ENCODE results near the gene IL12B. TPM values are rescaled to one million over a fixed set of nuclear protein-coding genes. Genes with fewer than 3 reads are reported as not detected.
"Not testable (repeated sequence)": the region's sequence is repeated elsewhere in the genome, so short reads cannot be mapped to it uniquely, and the experiment has no call there.

Gene IL12B
- 0.05 TPM for polyA plus RNA-seq (ENCODE audit: insufficient read length)

DNA sequence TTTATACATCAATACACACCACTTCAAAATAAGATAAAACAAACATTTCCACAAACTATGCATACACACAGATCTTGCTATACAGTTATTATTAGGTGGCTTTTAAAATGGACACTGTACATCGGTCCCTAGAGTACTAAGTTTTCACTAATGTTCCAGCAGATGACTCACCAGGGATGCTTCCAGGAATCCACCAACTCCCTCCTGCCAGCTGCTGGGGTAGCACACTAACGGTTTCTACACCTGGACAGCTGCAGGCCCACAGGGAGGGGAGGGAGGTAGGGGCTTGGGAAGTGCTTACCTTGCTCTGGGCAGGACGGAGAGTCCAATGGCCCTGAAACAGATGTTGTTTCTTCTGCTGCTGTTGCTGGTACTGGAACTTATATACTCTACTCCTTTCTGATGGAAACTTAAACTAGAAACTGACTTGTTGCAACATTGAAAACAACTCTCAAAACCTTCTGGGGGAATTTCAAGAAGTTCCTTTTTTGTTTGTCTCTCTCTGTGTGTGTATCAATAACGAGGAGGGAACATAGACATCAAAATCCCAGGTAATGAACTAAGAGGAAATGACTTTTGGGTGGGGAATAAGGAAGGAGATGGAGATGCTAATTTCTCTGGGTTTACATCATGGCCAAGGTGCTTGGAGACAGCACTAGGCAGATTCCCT, at the start of gene IL12B:
IL12B (minus strand) TSS at position 357 of the 670 bp plus-strand sequence. CDS start 3,705 bp downstream, outside the sequence.
- no peak for DNase-seq (ENCODE audit: low read depth)

DNA sequence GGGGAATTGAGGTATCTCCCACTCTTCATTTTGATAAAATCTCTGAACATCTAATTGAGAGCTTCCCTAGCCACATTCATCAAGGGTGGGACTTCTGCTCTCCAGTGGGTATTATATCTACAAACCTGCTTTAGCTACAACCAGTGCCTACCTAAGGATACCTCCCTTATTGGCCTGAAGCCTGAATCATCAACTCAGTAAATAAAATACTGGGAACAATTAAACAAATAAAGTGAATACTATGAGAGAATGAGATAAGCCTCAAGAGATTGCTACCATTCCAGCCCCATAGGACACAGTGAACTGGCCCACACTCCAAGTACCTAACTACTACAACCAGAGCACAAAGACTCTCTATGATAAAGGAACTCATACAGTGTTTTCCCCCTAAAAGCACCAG, 47.4 kb upstream of the IL12B start:
- DNase-seq (ENCODE audit: low read depth), result no peak

DNA sequence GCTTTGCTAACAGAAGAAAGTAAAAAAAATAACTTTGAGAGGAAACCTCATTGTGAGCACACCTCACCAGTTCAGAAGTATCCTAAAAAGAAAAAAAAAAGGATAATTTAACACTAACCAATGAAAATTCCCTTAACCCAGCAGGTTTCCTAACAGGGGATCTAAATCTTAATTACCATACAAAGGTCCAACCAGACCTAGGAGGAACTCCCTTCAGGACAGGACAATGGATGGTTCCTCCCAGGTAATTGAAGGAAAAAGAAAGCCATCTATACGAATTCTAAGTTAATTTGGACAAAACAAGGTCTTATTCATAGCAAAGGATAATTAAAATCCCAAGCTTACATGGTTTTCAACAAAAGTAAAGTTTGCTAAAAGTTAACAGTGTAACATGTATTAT, 37.6 kb upstream of the IL12B start:
- DNase-seq (ENCODE audit: low read depth), result not testable (repeated sequence)

DNA sequence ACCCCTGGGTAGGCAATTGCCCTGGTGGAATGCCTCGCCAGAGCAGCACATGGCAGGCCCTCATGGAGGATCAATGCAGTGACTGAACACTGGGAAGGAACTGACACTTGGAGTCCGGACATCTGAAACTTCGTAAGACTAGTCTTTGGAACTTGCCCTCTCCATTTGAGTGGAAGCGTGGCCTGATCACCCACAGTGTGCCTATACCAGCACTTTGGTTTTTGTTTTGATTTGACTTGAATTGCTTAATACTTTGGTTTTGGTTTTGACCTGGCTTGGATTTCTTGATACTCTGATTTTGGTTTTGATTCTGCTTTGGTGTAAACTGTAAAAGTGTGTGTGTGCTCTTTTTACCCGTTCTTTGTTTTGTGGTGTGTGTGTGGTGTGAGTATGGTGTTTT, 36.5 kb upstream of the IL12B start:
- not testable (repeated sequence) for DNase-seq (ENCODE audit: low read depth)

DNA sequence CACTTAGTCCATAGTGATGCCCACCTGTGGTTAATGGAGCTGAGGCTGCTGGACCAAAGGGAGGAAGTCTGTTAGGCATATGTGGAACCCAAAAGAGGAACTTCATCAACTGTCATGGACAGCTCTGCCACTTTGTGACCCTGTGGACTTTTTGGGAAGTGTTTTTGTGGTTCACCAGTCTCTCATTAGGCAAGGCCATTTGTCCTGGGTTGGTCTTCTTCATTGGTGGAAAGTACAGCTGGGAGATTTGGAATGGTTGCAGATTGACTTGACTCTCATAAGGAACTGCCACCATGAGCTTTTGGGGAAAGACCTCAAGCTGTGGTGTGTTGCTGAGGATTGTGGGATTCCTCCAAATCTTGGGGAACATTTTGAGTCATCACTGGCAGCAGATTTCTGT, 31.9 kb upstream of the IL12B start:
- no peak for DNase-seq (ENCODE audit: low read depth)

DNA sequence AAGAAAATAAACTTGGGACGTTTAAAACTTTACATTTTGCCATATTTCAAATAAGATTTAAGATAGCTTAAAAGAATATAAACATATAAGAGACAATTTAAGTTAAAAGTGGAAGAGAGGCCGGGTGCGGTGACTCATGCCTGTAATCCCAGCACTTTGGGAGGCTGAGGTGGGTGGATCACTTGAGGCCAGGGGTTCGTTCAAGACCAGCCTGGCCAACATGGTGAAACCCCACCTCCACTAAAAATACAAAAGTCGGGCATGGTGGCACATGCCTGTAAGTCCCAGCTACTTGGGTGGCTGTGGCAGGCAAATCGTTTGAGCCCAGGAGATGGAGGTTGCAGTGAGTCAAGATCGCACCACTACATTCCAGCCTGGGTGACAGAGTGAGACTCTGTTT, 29.6 kb upstream of the IL12B start:
- DNase-seq (ENCODE audit: low read depth), result not testable (repeated sequence)

DNA sequence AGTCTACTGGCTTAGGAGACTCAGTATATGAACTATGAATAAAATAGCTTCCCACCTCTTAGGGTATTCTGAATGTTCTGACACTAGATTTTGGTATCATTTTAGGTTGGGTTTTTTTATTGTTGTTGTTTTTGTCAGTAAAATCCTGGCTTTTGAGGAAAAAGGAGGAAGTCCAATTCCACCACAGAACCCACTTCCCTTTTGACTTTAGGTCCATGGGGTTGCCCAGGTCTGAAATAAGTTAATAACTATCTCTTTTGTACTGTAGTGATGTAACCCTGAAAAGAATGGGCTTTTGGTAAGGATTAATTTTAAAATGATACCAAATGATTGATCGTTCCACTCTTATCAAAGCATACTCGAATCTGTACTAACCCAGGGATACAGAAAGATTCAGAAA, 29.1 kb upstream of the IL12B start:
- no peak for DNase-seq (ENCODE audit: low read depth)

DNA sequence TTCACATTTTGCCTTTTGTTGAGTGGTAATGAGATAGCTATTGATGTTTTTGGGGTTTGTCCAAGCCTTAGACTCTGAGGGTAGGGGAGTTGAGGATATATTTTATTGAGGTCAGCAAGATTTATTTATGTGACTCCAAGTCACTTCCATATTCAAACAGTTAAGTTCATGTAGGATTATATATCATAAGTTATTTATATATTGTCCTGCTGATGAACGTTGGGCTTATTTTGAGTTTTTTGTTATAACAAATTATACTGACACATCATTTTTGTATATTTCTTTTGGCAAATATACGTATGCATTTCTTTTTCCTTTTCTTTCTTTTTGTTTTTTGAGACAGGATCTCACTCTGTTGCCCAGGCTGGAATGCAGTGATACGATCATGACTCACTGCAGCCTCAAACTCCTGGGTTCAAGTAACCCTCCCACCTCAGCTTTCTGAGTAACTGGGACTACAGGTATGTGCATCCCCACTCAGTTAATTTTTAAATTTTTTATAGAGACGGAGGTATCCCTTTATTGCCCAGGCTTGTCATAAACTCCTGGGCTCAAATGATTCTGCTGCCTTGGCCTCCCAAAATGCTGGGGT, 23.5 kb upstream of the IL12B start:
- no peak for DNase-seq (ENCODE audit: low read depth)

DNA sequence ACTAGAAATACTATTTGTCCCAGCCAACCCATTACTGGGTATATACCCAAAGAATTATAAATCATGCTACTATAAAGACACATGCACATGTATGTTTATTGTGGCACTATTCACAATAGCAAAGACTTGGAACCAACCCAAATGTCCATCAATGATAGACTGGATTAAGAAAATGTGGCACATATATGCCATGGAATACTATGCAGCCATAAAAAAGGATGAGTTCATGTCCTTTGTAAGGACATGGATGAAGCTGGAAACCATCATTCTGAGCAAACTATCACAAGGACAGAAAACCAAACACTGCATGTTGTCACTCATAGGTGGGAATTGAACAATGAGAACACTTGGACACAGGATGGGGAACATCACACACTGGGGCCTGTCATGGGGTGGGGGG, 20.4 kb upstream of the IL12B start:
- DNase-seq (ENCODE audit: low read depth), result not testable (repeated sequence)

DNA sequence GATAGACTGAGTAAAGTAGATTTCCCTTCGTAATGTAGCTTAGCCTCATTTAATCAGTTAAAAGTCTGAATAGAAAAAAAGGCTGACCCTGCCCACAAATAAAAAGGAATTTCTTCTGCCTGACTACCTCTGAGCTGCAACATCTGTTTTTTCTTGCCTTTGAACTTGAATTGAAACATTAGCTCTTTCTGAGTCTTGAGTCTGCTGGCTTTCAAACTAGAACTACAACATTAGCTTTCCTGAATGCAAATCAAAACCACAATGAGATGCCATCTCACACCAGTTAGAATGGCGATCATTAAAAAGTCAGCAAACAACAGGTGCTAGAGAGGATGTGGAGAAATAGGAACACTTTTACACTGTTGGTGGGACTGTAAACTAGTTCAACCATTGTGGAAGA, 19.9 kb upstream of the IL12B start:
- not testable (repeated sequence) for DNase-seq (ENCODE audit: low read depth)

DNA sequence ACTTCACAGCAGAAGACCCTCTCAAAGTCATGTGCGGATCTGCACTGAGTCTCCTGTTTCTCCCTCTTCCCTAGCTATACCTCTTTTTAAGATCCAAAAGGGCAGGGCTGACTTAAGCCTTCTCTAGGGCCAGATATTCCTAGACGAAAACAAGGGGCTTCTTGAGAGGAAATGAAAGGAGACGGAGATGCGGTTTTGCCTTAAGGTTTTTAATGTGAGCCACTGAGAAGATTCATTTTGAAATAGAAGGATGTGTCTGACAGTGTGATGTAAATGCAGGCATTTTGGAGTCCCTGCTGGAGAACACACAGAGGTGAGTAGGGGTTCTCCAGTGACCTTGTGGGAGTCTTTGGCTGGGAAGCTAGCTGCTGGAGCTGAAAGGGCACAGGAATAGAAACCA, 15.6 kb upstream of the IL12B start:
- no peak for DNase-seq (ENCODE audit: low read depth)

DNA sequence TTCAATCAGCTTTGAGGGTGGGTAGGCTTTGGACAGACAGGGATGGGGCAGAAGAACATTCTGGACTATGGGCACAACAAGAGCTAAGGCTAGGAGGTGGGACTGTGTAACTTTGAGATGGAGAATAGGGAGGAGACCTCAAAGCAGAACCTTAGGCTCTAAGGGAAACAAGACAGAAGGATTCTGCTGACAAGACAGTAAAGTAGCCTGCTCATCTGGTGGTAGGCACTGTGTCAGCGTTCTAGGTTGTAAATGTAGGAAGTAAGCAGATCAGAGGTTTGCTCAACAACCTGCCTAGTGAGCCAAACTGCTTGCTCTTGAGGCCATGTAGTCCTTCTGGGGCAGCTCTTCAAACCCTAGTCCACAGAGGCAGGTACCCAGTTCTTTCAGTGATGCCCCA, 15.0 kb upstream of the IL12B start:
- no peak for DNase-seq (ENCODE audit: low read depth)

DNA sequence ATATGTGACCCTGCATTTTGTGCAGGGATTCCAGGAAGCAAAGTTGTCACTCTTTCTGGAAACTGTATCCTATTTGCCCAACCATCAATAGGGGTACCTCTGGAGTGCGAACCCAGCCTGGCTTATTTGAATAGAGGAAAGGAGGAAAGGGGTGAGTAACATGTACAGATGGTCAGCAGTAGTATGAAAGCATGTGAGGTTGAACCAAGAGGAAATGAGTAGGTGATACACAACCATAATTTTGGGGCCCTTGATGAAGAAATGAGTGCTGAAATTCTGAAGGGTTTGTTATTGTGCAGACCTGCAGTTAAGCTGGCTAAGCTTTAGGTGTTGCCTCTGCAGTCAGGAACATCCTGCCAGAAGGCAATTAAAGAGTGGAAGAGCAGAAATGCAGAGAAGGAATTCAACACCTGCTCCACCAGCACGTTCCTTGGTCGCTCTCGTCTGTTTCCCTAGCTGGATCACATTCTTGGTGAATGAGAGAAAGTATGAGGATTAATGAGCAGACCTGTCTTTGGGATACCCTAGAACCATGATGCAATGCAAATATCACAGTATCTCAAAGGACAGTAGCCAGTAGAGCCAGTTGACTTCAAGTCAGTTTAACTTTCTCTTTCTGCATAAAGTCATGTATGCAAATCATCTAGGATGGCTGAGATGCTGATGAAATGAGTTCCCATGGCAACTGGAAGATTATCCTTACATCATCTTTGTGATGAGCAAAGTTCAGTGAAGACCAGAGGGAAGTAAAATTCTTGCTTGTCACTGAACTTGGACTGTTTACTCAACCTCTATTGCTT, 13.2 kb upstream of the IL12B start:
- no peak for DNase-seq (ENCODE audit: low read depth)

DNA sequence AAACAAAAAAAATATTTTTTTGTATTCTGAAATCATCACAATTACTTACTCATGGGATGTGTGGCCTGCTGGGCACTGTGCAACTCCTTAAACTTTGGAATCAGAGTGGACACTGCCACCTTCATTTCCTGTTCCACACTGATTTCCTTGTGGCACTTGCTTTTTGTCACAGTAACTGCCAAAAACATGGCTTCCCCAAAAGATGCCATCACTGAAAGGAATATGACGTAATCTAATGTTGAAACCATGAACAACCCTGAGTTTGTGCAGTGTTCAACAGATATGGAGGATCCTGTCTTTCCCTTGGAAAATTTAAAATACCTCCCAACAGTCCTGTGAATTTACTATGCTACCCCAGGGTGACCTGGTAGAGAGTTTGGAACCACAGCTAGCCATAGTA, 12.6 kb upstream of the IL12B start:
- no peak for DNase-seq (ENCODE audit: low read depth)

DNA sequence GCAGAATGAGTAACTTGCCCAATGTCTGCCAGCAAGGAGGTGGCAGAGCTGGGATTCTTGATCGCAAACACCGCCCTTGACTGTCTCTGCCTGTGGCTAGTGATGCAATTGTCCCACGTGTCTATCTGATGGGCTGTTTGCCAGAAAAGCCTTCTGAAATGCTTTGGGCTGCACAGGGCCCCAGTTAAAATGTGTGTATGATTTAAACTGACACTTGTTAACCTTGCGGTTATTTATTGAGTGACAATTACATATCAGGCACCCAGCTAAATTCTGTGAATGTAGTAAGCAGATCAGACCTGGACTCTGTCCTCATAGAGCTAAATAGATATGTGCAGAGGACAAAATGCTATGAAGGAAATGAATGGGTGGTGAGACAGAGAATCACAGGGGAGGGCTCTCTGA, 11.6 kb upstream of the IL12B start:
- DNase-seq (ENCODE audit: low read depth), result no peak

DNA sequence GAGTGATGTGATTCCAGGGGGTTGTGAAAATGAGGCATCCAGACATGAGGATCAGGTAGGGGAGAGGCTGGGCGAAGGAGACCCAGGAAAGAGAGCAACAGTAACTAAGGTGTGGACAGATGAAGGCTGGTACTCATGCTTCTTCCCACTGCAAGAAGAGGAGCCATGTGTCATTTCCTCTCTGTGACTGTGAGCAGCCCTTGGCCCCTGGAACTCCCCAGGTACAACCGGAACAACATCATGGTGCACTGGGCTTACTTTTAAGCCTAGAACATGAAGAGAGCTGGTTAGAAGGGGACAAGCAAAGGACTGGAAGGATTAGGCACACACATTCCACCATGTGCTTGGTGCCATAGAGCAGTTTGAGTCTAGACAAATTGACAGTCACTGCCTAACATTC, 10.9 kb upstream of the IL12B start:
- no peak for DNase-seq (ENCODE audit: low read depth)

DNA sequence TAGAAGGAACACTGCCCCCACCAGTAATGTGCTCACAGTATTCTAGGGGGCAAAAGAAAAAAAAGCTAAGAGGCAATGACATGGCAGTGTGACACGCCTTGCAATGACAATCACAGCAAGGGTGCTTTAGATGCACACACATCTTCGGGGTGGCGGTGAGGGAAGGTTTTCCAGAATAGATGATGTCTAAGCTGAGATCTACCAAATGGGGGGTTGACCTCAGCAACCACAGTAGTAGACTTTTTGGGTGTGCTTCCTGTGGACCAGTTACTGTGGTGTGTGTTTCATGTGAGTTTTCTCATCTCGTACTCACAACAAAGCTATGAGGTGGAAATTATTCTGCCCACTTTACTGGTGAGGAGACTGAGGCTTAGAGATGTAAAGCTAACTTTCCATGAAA, 10.2 kb upstream of the IL12B start:
- no peak for DNase-seq (ENCODE audit: low read depth)

DNA sequence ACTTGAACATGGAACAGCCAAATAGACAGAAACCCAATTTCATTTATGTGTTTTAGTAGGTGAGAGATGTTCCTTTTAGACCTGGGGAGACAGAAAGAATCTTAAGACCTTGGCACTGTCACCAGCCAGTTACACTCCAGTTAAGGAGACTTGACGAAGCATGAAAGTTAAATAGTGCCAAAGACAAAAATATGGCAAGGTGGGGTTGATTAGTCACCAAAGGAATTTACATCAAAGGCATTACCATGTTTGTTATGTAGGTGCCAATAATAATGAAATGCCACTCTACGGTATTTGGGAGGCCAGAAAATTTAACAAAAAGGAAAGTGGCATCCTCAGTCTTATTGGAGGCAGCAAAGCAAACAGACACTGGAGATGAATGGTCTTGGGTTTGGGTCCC, 9.2 kb upstream of the IL12B start:
- DNase-seq (ENCODE audit: low read depth), result no peak

DNA sequence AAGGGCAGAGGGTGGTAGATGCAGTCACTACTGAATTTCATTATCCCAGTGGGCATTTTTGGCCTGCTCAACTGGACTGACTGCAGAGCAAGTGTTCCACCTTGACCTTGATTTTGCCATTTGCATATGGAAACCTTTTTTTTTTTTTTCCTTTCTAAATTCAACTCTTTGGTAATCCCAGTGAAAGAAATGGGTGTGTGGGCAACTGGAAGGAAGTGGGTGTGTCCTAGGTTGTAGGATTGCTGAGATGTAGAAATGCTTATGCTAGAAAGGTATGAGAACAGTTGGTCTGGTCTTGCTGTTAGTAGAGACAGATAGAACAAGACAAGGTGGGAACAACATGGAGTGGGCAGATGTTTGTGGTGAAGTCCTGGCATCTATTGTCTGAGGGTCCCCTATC, 7.8 kb upstream of the IL12B start:
- no peak for DNase-seq (ENCODE audit: low read depth)

DNA sequence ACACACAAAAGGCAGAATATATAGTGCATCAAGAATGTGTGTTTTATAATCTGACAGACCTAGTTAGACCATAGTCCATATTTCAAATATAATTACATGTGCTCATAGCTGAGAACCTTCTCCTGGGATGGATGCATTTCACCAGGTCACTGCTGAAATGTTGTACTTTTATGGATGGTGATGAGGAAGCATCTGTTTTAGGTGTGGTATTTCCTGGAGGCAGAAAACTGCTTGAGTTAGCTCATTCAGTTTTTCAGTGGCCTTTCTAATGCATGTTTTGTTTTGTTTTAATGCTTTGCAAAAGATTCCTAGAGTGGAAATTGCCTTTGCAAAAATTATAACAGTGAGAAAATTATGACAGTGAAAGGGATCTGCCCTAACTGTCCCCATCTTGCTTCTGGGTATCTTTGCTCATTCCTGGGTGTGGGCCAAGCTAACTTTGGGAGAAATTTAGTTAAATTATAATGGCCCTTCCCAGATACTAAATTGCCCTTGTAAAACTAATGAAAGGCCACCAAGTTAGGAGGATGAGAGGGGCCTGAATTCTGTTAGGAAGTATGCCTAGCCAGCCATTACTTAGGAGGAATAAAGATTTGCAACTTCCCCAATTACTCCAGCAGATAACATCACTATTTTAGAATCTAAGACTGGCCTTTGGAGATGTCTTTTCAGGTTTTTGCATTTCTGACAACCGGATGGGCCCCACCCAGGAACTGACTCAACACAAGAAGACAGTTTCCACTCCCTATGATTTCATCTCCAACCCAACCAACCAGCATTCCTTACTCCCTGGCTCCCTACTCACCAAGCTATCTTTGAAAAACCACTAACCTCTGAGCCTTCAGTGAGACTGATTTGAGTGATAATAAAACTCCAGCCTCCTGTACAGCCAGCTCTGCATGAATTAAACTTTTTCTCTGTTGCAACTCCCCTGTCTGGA, 7.0 kb upstream of the IL12B start:
- no peak for DNase-seq (ENCODE audit: low read depth)

DNA sequence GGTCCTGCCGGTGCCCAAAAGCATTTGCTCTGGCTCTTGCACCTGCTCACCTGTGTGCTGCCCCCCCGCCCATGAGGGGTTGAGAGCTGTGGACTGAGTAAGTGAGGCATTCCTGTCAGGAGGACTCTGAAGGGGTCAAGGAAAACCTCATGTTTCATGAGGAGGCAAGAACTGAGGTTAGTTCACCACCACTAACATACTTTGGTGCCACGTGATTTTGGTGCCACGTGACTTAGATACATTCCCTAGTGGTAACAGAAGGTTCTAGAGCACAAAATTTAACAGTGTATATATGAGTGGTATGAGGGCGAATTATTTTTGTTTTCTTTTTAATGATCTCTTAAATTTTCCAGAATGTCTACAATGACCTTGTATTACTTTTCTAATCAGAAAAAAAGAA, 6.3 kb upstream of the IL12B start:
- no peak for DNase-seq (ENCODE audit: low read depth)

DNA sequence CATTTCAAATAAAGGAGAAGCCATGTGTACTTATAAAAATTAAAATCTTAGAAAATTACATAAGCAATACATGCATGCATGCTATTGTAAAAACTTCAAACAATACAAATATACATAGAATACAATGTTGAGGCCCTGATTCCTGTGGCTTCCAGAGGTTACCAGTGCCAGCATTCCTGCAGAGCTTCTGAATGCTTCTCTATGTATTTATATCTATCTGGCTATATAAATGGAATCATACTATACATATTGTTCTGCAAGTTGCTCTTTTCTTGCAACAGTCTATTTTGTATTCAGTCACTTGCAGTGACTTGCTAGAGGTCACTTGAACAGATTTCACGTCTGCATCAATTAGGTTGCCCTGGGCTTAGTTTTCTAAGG, 3.2 kb upstream of the IL12B start:
- DNase-seq (ENCODE audit: low read depth), result no peak
